PC-9 (cell line): ENCODE data around the gene ZMAT3. TPM values are rescaled to one million over a fixed set of nuclear protein-coding genes. Genes with fewer than 3 reads are reported as not detected.

Experiments used
- BruUV-seq: library from RNA; stranded (reverse); fragments of 400-500 nt; replicated peaks from 2 replicates; lab custom pipeline; 2021; lab: Mats Ljungman, UMichigan
- CTCF ChIA-PET: fragments of 300-600 bp; sonication (Branson Sonifier 250); formaldehyde crosslinking; loops from one replicate; lab custom pipeline; 2022; ENCODE audit warnings: antibody characterized with exemption; lab: Charles Lee
- POLR2A ChIA-PET: fragments of 300-600 bp; sonication (Branson Sonifier 250); formaldehyde crosslinking; loops from one replicate; lab custom pipeline; 2022; ENCODE audit warnings: antibody characterized with exemption; ENCODE audit not compliant: unreplicated experiment; lab: Charles Lee
- DNase-seq, 2 experiments: peaks; one replicate each; pipeline versions ENCODE4 v3.0.0 to v3.0.0-alpha.2; 2015 to 2022; ENCODE audit warnings: mixed read lengths in 1 of 2
- H2AFZ ChIP-seq: fragments of 200-600 bp; sonication (generic); 2 replicates; pipeline ENCODE4 v1.8.1; 2017; ENCODE audit warnings: antibody characterized with exemption
- H3F3A ChIP-seq: fragments of 200-600 bp; sonication (generic); 2 replicates; pipeline ENCODE4 v1.8.1; 2017; ENCODE audit warnings: antibody characterized with exemption, mild to moderate bottlenecking, low read depth; ENCODE audit not compliant: insufficient read depth
- H3K27ac ChIP-seq: fragments of 200-600 bp; sonication (generic); 2 replicates; pipeline ENCODE4 v1.6.1; 2016; ENCODE audit warnings: mixed run types
- H3K27me3 ChIP-seq: fragments of 200-600 bp; sonication (generic); 2 replicates; pipeline ENCODE4 v1.6.1; 2016; ENCODE audit warnings: low read depth, mixed run types; ENCODE audit not compliant: insufficient read depth
- H3K36me3 ChIP-seq: fragments of 200-600 bp; sonication (generic); 2 replicates; pipeline ENCODE4 v1.6.1; 2016; ENCODE audit warnings: low read depth, mixed run types
- H3K4me1 ChIP-seq: fragments of 200-600 bp; sonication (generic); replicated peaks from 2 replicates; pipeline ENCODE4 v1.6.1; 2016; ENCODE audit warnings: mixed run types; ENCODE audit not compliant: insufficient read depth
- H3K4me2 ChIP-seq: fragments of 200-600 bp; sonication (generic); 2 replicates; pipeline ENCODE4 v1.6.1; 2017; ENCODE audit warnings: mixed run types
- H3K4me3 ChIP-seq: fragments of 200-600 bp; sonication (generic); 2 replicates; pipeline ENCODE4 v1.6.1; 2016; ENCODE audit warnings: mixed run types
- H3K79me2 ChIP-seq: fragments of 200-600 bp; sonication (generic); 2 replicates; pipeline ENCODE4 v1.6.1; 2017; ENCODE audit warnings: low read depth, mixed run types
- H3K9me2 ChIP-seq: fragments of 200-600 bp; sonication (generic); 2 replicates; pipeline ENCODE4 v1.8.1; 2017; ENCODE audit warnings: mild to moderate bottlenecking; ENCODE audit not compliant: insufficient read depth
- H3K9me3 ChIP-seq: fragments of 200-600 bp; sonication (generic); 2 replicates; pipeline ENCODE4 v1.8.1; 2016; ENCODE audit warnings: low read depth; ENCODE audit not compliant: insufficient read depth
- H4K20me1 ChIP-seq: fragments of 200-600 bp; sonication (generic); 2 replicates; pipeline ENCODE4 v1.8.1; 2017; ENCODE audit not compliant: insufficient read depth
- EZH2 ChIP-seq: fragments of 200-600 bp; sonication (generic); IDR thresholded peaks from 2 replicates; pipeline ENCODE4 v1.8.0; 2017; ENCODE audit warnings: antibody characterized with exemption, low read depth
- intact Hi-C: fragments of 100-400 bp; cut with micrococcal nuclease; formaldehyde crosslinking; loops from one replicate; pipeline ENCODE4 v1.10.0; 2022; ENCODE audit not compliant: unreplicated experiment
- total RNA-seq: library from RNA; stranded (reverse); gene quantifications from 2 replicates; pipeline ENCODE4 v1.2.3, GENCODE V29; 2021
- TF ChIP-seq, protein P1 (sequence below): fragments of 200-600 bp; sonication (generic); conservative IDR thresholded peaks from 2 replicates; pipeline ENCODE4 v1.6.1; 2017; ENCODE audit warnings: mixed run types, antibody characterized with exemption, mild to moderate bottlenecking, moderate library complexity

ZMAT3 gene
- total RNA-seq, 1 experiment from 2014 or later: 5.9 TPM

- DNase-seq: no peak
- H2AFZ ChIP-seq: no peak overlapping the region
- ChIA-PET POLR2A (no interaction called here), CTCF (no interaction called here)
- no peak overlapping the region for H3K4me2 ChIP-seq
- no peaks in the 10 kb centered on the region for H3K36me3 ChIP-seq
- H4K20me1 ChIP-seq: no peaks in the 10 kb centered on the region
- intact Hi-C loops: no loop called here
- no peak for TF ChIP-seq EZH2
- TF ChIP-seq, protein P1, sequence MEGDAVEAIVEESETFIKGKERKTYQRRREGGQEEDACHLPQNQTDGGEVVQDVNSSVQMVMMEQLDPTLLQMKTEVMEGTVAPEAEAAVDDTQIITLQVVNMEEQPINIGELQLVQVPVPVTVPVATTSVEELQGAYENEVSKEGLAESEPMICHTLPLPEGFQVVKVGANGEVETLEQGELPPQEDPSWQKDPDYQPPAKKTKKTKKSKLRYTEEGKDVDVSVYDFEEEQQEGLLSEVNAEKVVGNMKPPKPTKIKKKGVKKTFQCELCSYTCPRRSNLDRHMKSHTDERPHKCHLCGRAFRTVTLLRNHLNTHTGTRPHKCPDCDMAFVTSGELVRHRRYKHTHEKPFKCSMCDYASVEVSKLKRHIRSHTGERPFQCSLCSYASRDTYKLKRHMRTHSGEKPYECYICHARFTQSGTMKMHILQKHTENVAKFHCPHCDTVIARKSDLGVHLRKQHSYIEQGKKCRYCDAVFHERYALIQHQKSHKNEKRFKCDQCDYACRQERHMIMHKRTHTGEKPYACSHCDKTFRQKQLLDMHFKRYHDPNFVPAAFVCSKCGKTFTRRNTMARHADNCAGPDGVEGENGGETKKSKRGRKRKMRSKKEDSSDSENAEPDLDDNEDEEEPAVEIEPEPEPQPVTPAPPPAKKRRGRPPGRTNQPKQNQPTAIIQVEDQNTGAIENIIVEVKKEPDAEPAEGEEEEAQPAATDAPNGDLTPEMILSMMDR: no peak
- no peak overlapping the region for H3K4me3 ChIP-seq
- no peak overlapping the region for H3K27ac ChIP-seq
- no peaks in the 10 kb centered on the region for H3K9me3 ChIP-seq
- no peaks in the 10 kb centered on the region for H3F3A ChIP-seq
- no peaks in the 10 kb centered on the region for H3K9me2 ChIP-seq
- BruUV-seq: no TSS peak
- no peaks in the 10 kb centered on the region for H3K79me2 ChIP-seq
- no peaks in the 10 kb centered on the region for H3K27me3 ChIP-seq
- H3K4me1 ChIP-seq: no peaks in the 10 kb centered on the region
Measured at GRCh38 chr3:179000144-179000543, 71.5 kb downstream of the ZMAT3 start.

- ChIA-PET POLR2A (no interaction called here), CTCF (no interaction called here)
- H3F3A ChIP-seq: no peaks in the 10 kb centered on the region
- no peak overlapping the region for H3K4me2 ChIP-seq
- no peak for DNase-seq
- H3K4me1 ChIP-seq: no peaks in the 10 kb centered on the region
- intact Hi-C loops: no loop called here
- no peak for TF ChIP-seq EZH2
- TF ChIP-seq, protein P1: no peak
- H3K27me3 ChIP-seq: no peaks in the 10 kb centered on the region
- no peak overlapping the region for H3K27ac ChIP-seq
- H4K20me1 ChIP-seq: no peaks in the 10 kb centered on the region
- no TSS peak for BruUV-seq
- no peaks in the 10 kb centered on the region for H3K36me3 ChIP-seq
- no peaks in the 10 kb centered on the region for H3K9me2 ChIP-seq
- H2AFZ ChIP-seq: no peak overlapping the region
- no peak overlapping the region for H3K4me3 ChIP-seq
- H3K79me2 ChIP-seq: no peaks in the 10 kb centered on the region
- H3K9me3 ChIP-seq: no peaks in the 10 kb centered on the region
Measured at GRCh38 chr3:178996399-178996798, 75.2 kb downstream of the ZMAT3 start.

DNA sequence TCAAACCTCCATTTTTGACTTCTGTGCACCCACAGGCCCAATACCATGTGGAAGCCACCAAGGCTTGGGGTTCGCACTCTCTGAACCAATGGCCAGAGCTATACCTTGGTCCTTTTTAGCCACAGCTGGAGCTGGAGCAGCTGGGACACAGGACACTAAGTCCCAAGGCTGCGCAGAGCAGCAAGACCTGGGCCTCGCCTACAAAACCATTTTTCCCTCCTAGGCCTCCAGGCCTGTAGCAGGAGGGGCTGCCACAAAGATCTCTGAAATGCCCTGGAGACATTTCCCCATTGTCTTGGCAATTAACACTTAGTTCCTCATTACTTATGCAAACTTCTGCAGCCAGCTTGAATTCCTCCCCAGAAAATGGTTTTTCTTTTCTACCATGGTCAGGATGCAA is 81.3 kb downstream of the ZMAT3 start:
- no peak for TF ChIP-seq EZH2
- TF ChIP-seq, protein P1: no peak
- no peak overlapping the region for H3K4me3 ChIP-seq
- intact Hi-C loops: no loop called here
- H3K27me3 ChIP-seq: no peaks in the 10 kb centered on the region
- no peaks in the 10 kb centered on the region for H4K20me1 ChIP-seq
- H3K36me3 ChIP-seq: no peaks in the 10 kb centered on the region
- H3K4me2 ChIP-seq: no peak overlapping the region
- no peak overlapping the region for H3K27ac ChIP-seq
- no peaks in the 10 kb centered on the region for H3K4me1 ChIP-seq
- POLR2A ChIA-PET: no interaction called here
- no TSS peak for BruUV-seq
- no peak for DNase-seq
- H3F3A ChIP-seq: no peaks in the 10 kb centered on the region
- no peak overlapping the region for H2AFZ ChIP-seq
- CTCF ChIA-PET: no interaction called here
- no peaks in the 10 kb centered on the region for H3K79me2 ChIP-seq
- H3K9me2 ChIP-seq: no peaks in the 10 kb centered on the region
- peaks cover 19% of the 10 kb centered on the region for H3K9me3 ChIP-seq
